ENCODE measurements around the gene FGG.

DNA sequence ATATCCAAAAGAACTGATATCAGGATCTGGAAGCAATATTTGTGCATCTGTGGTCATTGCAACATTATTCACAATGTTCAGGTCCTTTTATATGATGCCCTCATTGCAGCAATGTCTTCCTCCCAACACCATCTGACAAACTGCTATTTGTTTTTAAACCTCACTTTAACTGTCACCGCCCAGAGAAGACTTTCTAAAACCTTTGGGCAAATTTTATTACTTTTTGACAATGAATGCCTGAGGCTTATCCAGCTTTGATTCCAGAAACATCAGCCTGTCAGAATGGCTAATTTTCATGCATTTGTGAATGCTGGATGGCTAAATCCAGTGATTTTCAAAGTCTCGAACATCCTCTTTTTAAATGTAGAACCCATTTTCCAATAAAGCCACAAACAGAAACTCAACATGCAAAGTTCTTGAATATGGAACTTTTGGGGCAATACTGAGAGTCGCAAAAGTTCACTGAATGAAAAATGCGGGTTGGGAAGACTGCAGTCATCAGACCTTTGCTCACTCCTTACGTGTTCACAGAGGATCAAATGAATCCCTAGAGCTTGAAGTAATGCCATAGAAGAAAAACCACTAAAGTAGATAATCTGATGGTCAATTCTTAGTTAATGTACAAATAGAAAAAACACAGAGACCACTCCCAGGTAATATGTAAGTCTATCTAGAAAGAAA is 39.1 kb downstream of the FGG start:
- TF ChIP-seq, protein P1, sequence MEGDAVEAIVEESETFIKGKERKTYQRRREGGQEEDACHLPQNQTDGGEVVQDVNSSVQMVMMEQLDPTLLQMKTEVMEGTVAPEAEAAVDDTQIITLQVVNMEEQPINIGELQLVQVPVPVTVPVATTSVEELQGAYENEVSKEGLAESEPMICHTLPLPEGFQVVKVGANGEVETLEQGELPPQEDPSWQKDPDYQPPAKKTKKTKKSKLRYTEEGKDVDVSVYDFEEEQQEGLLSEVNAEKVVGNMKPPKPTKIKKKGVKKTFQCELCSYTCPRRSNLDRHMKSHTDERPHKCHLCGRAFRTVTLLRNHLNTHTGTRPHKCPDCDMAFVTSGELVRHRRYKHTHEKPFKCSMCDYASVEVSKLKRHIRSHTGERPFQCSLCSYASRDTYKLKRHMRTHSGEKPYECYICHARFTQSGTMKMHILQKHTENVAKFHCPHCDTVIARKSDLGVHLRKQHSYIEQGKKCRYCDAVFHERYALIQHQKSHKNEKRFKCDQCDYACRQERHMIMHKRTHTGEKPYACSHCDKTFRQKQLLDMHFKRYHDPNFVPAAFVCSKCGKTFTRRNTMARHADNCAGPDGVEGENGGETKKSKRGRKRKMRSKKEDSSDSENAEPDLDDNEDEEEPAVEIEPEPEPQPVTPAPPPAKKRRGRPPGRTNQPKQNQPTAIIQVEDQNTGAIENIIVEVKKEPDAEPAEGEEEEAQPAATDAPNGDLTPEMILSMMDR (IDR thresholded peaks at IDR 0.05): no peak
- no peak for TF ChIP-seq POLR2A (IDR thresholded peaks at IDR 0.05)

All from heart left ventricle (tissue), 13 donors.